GM19240 (cell line): Measurements from ENCODE around the gene ADGRE2.
"Not testable (repeated sequence)": the region's sequence is repeated elsewhere in the genome, so short reads cannot be mapped to it uniquely, and the experiment has no call there.

Source experiments
- DNase-seq: peaks from one replicate; pipeline ENCODE4 v3.0.0; 2011; ENCODE audit warnings: low spot score; ENCODE audit not compliant: insufficient read length

The ADGRE2 gene

GRCh38 chr19:14778110-14778845, at the start of gene ADGRE2:
TSS of gene ADGRE2 (minus strand) at chr19:14778560. CDS start at chr19:14776756, 1,804 bp downstream.
- not testable (repeated sequence) for DNase-seq

GRCh38 chr19:14826006-14826405, 47.6 kb upstream of the ADGRE2 start:
- DNase-seq: no peak

GRCh38 chr19:14821937-14822336, 43.6 kb upstream of the ADGRE2 start:
- no peak for DNase-seq

- DNase-seq: no peak
Measured at GRCh38 chr19:14818588-14818987, 40.2 kb upstream of the ADGRE2 start.

GRCh38 chr19:14817052-14817451, 38.7 kb upstream of the ADGRE2 start:
- no peak for DNase-seq

GRCh38 chr19:14814982-14815652, 36.8 kb upstream of the ADGRE2 start:
- DNase-seq: no peak

- DNase-seq: no peak
Measured at GRCh38 chr19:14809272-14810057, 31.1 kb upstream of the ADGRE2 start.

GRCh38 chr19:14804765-14805164, 26.4 kb upstream of the ADGRE2 start:
- DNase-seq: no peak

- no peak for DNase-seq
Measured at GRCh38 chr19:14798760-14799159, 20.4 kb upstream of the ADGRE2 start.

GRCh38 chr19:14796021-14796420, 17.7 kb upstream of the ADGRE2 start:
- DNase-seq: no peak

- DNase-seq: no peak
Measured at GRCh38 chr19:14795078-14795721, 16.8 kb upstream of the ADGRE2 start.

GRCh38 chr19:14792250-14792649, 13.9 kb upstream of the ADGRE2 start:
- DNase-seq: not testable (repeated sequence)

- no peak for DNase-seq
Measured at GRCh38 chr19:14786421-14786851, 8.1 kb upstream of the ADGRE2 start.

- not testable (repeated sequence) for DNase-seq
Measured at GRCh38 chr19:14785102-14785793, 6.9 kb upstream of the ADGRE2 start.

- DNase-seq: not testable (repeated sequence)
Measured at GRCh38 chr19:14784730-14785101, 6.4 kb upstream of the ADGRE2 start.

- not testable (repeated sequence) for DNase-seq
Measured at GRCh38 chr19:14783410-14783998, 5.1 kb upstream of the ADGRE2 start.

GRCh38 chr19:14782626-14783409, 4.5 kb upstream of the ADGRE2 start:
- no peak for DNase-seq

GRCh38 chr19:14781713-14782536, 3.6 kb upstream of the ADGRE2 start:
- DNase-seq: not testable (repeated sequence)
